Glomerular endothelial cell (primary cell): ENCODE data around the gene PLD1. TPM values are rescaled to one million over a fixed set of nuclear protein-coding genes. Genes with fewer than 3 reads are reported as not detected.

ENCODE experiments used
- DNase-seq: peaks from one replicate; pipeline ENCODE4 v3.0.0-alpha.2; 2011; ENCODE audit warnings: low read depth, low spot score; ENCODE audit errors: extremely low read depth
- total RNA-seq: library from RNA; depleted of rRNA; stranded (reverse); fragments of >200 nt; gene quantifications from 2 replicates; pipeline ENCODE4 v1.2.3, GENCODE V29; 2015

The PLD1 gene
- total RNA-seq, 1 donor from 2014 or later: 47.6 TPM

DNA sequence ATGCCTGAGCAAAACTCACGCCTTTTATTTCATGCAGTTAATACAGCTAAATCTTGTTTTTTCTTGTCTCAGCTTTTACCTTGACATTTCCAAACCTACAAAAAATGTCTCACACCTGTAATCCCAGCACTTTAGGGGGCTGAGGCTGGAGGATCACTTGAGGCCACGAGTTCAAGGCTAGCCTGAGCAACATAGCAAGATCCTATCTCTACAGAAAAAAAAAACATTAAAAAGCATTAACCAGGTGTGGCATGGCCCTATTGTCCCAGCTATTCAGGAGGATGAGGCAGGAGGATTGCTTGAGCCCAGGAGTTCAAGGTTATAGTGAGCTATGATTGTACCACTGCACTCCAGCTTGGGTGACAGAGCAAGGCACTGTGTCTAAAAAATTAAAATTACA, 29.0 kb upstream of the PLD1 start:
- DNase-seq: no peak

DNA sequence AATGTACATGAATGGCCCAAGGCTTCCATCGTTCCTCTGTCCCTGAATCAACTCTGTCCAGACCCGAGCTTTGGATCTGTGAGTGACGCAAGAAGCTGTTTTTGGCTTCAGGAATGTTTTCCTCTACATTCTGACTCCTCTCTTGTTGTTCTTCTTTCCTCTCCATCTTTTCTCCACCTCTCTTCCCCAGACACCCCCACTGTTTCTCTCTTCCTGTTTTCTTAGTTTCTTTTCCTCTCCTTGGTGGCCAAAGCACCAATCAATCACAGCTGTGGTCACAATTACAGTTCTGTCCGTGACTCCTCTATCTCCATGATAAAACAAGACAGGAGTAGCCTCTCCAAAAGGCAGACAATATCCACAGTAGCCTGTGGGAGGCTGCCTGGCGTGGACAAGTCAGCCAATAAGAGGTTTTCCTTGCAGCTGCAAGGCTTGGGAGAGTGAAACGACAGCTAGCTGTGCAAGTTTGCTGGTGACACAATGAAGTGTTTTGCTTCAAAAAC, 28.0 kb upstream of the PLD1 start:
- DNase-seq: no peak

DNA sequence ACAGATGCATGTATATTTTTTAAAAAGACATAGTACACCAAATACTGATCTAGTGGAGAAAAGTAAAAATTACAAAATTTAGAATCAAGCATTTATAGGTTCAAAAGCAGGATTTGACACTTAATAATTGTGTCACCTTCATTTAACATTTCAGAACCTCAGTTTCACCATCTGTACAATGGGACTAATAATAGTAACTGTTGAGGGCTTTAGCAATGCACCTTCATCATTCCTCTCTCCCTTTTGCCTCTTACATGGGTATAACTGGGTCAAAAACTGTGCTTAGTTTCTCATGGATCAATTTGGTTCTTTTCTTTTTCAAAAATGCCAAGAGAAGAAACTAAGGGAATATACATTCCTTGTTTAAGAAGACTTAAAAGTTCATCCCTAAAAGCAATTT, 27.4 kb upstream of the PLD1 start:
- no peak for DNase-seq

DNA sequence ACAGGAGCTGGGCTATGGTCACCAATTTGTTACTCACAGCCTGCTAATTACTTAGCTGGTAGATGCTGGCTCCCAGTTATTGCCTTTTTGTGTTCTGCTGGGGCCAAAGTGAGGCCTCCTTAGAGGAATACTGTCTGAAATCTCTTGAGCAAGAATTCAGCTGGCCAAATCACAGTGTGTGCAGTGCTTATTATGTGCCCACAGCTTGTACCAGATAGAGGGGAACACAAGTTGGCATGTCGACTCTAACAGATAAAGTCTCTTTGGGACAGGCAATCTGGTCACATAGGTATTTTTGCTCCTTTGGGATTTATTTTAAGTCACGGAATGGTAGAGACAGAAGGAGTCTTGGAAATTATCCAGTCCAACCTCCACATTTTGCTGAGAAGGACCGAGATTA, 26.6 kb upstream of the PLD1 start:
- no peak for DNase-seq

DNA sequence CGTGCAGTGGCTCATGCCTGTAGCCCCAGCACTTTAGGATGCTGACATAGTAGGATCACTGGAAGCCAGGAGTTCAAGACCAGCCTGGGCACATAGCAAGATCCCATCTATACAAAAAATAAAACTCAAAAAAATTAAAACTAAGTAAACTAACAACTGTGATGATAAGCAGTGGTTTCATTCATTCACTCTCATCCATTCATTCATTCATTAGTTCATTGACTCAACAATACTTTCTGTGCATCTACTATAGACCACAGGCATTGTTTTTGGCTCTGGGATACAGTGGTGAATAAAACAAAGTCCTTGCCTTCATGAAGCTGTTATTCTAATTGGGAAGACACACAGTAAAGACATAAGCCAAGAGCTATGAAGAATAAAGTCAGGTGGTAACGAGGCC, 25.3 kb upstream of the PLD1 start:
- no peak for DNase-seq

DNA sequence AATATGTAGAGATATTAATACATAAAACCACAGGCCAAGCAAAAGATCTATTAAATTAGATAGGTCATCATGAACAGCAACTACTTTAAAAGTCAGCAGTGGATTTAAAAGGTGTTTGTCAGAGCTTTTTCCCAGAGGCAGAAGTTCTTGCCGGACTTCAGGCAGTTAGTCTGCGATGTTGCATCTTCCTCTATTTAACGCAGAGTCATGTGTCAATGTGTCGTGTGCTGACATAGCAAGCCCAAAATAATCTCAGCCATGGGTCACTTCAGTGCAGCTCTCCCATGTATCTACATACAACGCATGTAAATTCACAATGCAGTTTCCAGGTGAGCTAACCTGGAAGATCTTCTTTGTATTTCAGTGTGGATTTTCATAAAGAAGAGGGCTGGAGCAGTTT, 24.8 kb upstream of the PLD1 start:
- DNase-seq: no peak

DNA sequence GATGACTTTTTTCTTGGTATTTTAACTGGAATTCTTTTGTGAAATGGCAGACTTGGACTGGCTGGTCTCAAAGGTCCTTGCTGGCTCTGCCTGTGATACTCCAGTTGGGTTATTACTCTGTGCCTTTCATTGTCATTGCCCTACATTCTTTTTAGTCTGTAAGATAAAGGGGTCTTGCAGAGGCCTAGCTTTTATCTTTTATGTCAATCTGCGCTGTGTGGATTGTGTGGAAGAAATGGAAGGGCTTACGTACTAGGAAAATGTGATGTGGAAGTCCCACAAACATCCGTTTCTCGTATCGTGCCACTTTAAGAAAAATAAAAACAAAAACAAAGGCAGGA, 24.1 kb upstream of the PLD1 start:
- no peak for DNase-seq

DNA sequence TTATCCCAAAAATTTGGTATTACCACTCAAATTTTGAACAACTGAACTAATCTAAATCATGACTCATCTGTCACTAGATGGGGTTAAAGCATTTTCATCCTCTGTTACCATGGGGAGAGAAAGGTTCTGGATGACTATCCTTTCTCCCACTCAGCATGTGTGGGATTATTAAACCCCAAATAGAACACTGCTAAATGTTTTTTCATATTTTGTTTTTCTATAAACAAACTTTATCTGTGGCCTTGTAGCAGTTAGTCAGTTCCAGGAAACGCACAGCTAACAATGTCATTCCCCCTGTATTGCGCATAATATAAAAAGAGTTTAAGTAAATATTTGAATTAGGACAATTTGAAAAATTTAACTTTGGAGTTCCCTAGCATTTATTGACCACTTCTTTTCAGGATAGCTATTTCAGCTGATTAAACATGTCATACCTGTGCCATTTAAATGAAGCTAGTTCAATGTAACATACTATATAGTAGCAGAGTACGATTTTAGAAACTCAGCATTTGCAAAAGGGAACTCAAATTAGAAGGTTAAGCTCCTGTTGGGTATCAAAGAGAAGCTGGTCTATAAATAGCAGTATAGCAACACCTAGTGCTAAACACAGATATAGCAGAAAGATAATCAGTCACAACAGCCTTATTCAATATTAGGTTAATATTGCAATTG, 23.6 kb upstream of the PLD1 start:
- no peak for DNase-seq

DNA sequence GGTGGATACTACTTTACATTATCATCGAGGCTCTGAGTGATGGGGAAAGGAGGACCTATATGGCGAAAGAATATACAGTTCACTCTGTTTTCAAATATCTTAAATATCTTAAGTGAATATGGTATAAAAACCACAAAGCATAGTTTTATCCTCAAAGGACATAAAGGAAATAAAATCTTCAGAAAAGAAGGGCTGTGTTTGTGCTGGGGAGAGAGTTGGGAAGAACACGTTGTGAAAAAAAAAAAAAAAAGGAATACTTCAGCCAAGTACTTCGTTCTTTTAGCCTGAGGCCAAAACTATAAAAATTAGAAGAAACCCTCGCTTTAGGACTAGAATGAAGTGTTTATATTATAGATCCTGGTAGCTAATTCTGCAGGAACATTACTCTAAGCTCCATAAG, 22.7 kb upstream of the PLD1 start:
- no peak for DNase-seq

DNA sequence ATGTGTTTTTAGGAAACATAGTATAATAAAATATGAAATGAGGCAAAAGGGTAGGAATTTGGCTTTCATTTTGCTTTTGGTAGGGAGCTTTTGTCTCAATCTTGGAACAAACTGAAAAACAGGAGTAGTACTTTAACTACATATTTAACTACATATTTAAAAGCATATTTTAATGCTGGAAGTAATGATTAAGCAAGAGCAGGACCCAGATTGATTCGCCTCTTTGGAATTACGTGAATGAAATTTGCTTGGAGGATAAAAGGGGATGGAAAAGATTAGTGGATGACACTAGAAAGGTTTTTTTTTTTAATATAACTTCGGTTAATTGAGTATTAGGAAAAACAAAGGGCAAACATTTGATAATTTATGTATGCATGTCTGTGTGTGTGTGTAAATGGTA, 21.7 kb upstream of the PLD1 start:
- DNase-seq: no peak

DNA sequence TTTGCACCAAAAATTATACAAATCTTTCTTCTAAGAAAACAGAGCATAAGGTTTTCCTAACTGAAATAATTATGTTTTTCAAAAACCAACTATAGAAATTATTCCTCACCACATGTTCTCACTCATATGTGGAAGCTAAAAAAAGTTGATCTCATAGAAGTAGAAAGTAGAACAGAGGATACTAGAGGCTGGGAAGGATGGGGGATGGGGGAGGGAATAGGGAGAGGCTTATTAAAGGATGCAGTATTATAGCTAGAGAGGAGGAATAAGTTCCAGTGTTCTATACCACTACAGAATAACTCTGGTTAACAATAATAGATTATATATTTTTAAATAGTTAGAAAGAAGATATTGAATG, 20.2 kb upstream of the PLD1 start:
- DNase-seq: no peak

DNA sequence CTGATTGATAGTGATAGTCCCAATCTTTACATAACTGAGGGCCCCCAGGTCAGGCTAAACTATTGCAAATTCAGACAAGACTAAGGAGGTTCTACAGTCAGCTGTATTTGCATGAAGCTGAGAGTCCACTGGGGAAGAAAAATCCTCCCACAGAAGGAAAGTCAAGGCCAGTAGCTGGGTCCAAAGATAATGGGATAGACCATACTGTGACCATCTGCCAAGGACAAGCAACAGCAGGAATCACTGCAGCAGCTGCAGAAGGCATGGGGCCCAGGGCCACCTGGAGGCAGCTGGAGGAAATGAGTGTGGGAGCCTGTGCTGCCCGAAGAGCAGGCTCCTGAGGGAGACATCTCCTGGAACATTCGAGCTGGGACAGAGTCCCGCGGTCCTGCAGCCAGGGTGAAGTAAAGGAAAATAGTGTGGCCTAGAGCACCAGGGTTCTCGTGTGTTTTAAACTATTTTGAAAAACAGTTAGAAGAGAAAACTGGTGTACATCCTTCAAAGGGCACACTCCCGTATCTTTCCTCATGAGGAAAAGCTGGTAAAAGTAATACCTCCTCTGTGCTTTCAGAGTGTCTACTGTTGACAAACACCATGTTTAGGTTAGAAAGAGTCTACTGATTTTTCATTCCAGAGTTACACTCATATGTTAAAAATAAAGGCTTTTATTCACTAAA, 19.7 kb upstream of the PLD1 start:
- no peak for DNase-seq

DNA sequence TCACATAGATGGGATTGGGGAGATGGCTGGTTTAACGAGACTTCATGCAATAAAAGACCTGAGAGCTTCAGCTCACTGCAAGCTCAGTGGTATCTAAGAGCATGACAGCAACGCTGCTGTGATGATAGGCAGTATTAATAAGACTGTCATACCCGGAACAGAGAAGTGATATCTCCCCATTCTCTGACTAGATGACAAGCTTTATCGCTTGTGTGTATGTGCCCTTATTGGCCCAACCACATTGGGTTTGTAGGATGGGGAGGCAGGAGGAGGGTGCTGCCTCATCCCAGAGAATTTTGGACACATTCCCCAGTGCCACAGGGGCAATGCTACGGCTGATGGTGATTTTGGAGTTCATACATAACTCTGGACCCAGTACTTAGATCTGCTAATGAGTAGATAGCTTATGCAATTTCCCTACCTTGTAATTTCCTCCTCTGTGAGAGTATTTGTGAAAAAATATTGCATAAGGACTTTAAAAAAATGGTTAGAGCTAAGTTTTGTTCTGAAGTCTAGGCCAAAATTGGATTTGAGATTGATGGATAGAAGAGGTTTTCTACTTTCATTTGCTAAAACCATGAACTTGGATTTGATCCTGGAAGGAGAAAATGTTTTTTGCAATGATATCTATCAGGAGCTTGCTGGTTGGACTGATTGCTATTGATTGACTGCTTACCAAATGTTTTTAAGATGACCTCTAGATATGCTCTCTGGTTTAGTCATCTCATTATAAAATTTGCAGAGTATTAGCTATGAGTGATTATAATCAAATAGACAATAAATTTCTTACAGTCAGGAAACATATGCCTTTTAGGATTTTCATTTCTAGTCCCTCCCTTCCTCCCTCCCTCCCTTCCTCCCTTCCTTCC, 18.9 kb upstream of the PLD1 start:
- no peak for DNase-seq

DNA sequence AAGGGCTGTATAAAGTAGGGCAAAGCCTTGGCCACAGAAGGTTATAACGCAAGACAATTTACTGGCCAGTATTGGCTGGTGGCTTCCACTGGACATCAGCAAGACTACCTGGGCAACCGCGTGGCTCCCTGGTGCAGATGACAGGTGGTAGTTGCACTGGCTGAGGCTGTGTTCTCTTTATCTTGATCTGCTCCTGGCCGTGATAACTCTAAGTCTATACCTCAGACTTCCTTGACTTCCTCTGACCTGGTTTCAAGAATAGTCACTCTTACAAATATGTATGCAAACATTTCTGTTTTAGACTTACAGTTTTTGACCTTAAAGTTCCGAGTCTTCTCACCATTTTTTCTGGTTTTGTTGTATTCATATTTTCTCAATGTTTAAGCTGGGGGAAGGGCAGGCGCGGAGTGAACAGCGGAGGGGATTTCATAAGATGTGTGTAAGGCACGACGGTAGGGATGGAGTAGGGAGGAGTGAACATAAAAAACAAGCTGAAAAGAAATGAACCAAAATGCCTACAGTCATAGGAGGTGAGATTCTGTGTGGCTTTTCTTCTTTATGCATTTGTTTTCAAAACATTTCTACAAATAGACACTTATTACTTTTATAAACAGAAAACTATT, 17.7 kb upstream of the PLD1 start:
- DNase-seq: no peak

DNA sequence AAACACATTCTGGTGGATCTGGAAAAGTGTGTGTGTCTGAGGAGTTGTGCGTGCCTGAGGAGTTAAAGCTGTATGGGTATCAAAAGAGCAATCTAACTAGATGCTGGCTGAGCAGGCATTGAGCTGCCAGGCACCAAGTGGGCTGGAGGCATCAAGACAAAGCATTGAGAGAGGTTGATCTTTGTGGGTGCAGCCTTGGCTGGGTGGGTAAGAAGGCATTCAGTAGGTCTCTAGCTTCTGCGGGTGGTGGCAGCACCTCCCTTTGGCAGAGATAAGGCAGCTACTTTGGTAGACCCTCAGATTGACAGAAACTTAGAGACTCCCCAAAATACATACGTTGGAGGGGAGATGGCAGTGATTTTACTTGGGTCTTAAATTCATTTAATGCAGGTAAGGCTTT, 17.1 kb upstream of the PLD1 start:
- DNase-seq: no peak

DNA sequence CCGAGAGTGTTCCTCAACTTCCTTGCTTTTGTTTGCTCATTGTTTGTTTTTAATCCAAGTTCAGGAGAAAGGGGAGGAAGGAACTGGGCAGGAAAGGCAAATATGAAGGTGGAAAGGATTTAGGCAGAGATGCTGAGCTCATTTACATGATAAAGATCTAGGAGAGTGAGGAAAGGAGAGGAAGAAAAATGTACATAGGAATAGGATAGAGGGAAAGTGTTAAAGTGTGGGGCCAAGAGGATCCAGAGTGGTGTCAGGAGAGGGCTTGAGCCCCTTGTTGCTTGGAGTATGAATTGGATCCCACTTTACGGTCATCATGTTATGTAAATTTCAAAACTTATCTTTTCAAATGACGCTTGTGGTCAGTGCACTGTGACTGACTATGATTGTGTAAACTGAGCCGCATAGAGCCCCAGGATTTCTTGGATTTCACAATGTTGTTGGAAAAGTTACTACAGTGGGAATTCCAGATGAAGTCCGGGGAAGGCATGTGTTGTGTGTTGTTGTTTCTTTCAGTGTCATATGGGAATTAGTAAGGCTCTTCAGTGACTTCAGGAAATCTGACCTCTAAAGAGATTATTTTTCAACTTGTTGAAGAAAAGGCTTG, 15.0 kb upstream of the PLD1 start:
- DNase-seq: no peak

DNA sequence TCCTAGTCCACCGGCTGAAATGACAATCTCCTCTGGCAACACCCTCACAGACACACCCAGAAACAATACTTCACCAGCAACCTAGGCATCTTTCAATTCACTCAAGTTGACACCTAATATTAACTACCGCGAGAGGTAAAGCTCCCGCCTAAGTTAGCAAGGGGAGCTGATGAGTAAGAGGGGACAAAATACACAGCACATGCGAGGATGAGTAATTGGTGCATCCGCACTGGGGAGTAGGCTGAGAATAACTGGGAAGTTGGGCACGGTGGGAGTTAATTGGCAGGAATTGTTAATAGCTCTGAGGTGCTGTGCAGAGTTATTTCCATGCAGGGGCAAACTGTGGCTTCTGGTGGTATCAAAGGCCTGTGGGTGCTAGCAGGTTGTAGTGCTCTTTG, 14.5 kb upstream of the PLD1 start:
- DNase-seq: no peak

DNA sequence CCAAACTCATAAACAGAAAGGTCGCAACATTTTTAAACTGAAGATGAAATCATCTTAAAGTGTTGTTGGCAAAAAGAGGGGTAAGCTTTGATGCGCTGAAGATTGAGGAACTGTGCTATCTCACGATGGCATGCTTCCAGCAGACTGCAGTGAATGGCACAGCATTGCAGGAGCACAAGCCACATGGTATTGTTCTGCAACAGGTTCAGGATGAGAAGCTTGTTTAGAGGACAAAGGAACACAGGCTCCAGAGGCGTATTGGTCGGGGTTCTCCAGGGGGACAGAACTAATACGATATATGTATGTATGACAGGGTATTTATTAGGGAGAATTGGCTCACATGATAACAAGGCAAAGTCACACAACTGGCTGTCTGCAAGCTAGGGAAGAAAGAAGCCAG, 13.8 kb upstream of the PLD1 start:
- no peak for DNase-seq

DNA sequence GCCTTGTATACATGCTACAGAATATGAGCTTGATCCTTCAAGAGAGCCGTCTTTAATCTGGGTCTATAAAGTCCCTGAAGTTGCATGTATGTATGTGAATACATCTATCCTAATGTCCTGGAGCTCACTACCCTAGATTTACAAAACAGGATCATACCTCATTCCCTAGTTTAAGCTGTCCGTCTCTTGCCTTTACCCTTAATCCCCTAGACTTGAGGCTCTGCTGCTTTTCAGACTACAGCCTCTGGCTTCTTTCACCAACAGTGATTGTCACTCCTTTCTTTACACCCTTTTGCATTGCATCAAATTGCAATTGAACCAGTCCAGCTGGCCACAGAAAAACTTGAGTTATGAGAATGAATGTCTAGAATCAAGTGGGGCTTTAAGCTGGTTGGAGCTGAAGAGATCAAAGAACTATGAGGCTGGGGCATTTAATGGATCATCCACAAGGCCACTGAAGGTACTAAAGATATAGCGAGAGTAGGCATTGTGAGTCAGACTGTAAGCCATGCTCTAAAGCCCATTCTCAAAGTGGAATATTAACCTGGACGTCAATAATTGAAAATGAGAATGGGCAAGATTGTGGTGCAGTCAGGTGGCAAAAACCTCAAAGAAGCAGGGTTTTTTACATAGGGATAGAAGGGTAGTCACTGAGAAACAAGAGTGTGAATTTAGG, 12.3 kb upstream of the PLD1 start:
- DNase-seq: no peak

DNA sequence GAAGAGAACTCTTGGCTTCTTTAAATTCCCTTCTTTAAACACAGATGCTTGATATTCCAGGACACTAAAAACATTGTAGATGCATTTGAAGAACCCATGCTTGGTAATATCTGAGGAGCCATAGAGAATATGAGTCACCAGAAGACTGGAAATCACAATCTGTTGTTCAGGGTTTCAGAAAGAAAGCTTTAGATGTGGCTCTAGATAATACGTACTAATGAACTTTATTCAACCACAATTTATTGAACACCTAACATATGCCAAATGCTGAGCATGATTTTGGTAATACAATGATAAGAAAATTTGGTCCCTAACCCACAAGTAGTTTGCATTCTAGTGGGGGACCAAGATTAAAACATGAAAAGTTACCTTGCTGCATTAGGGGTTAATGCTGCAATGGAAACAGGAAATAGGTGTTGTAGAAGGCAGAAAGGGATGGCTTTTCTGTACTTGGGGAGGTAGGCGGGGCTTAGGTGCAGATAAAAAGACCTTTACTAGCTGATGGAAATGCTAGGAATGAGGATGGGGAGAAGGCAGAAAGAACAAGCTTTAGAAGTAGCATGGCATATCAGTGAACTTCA, 11.6 kb upstream of the PLD1 start:
- no peak for DNase-seq
